Inflammatory macrophage treated with lipopolysaccharide for 4 hours (primary cell): ENCODE measurements around the gene ARL15.

ENCODE experiments used
- DNase-seq: peaks from one replicate; pipeline ENCODE4 v3.0.0-alpha.2; 2020

The ARL15 gene

GRCh38 chr5:54242297-54242696 lies 68.1 kb downstream of the ARL15 start:
- DNase-seq, result no peak

- DNase-seq, result peak; percentile 64
These were observed 76.0 kb downstream of the ARL15 start for GRCh38 chr5:54234304-54234933.

- DNase-seq, result no peak
These were observed 79.3 kb downstream of the ARL15 start for GRCh38 chr5:54230936-54231685.

- DNase-seq, result peak; percentile 51
These were observed 81.2 kb downstream of the ARL15 start for GRCh38 chr5:54229041-54229780.

- no peak for DNase-seq
These were observed 82.6 kb downstream of the ARL15 start for GRCh38 chr5:54227759-54228158.

GRCh38 chr5:54227109-54227508 lies 83.3 kb downstream of the ARL15 start:
- no peak for DNase-seq

GRCh38 chr5:54226215-54226614 lies 84.2 kb downstream of the ARL15 start:
- DNase-seq, result no peak

- peak; percentile 50 for DNase-seq
These were observed 86.1 kb downstream of the ARL15 start for GRCh38 chr5:54224103-54224826.

- no peak for DNase-seq
These were observed 88.0 kb downstream of the ARL15 start for GRCh38 chr5:54222336-54222735.

GRCh38 chr5:54221135-54221534 lies 89.2 kb downstream of the ARL15 start:
- DNase-seq, result no peak

GRCh38 chr5:54220230-54221040 lies 89.9 kb downstream of the ARL15 start:
- no peak for DNase-seq

GRCh38 chr5:54217826-54218503 lies 92.4 kb downstream of the ARL15 start:
- DNase-seq, result peak; percentile 52

- DNase-seq, result no peak
These were observed 95.1 kb downstream of the ARL15 start for GRCh38 chr5:54215233-54215736.

GRCh38 chr5:54214722-54215121 lies 95.7 kb downstream of the ARL15 start:
- DNase-seq, result no peak

- no peak for DNase-seq
These were observed 98.0 kb downstream of the ARL15 start for GRCh38 chr5:54212331-54212730.

GRCh38 chr5:54211912-54212311 lies 98.5 kb downstream of the ARL15 start:
- no peak for DNase-seq

- no peak for DNase-seq
These were observed 102.8 kb downstream of the ARL15 start for GRCh38 chr5:54207566-54207965.

- DNase-seq, result no peak
These were observed 103.7 kb downstream of the ARL15 start for GRCh38 chr5:54206580-54207229.

GRCh38 chr5:54205918-54206317 lies 104.5 kb downstream of the ARL15 start:
- DNase-seq, result no peak

GRCh38 chr5:54205453-54205852 lies 104.9 kb downstream of the ARL15 start:
- no peak for DNase-seq

GRCh38 chr5:54197018-54197417 lies 113.4 kb downstream of the ARL15 start:
- no peak for DNase-seq
